Liver (tissue), 9 donors: ENCODE measurements around the gene LMBR1L. TPM values are rescaled to one million over a fixed set of nuclear protein-coding genes. Genes with fewer than 3 reads are reported as not detected.

Experiments
- DNase-seq: peaks from one replicate; pipeline ENCODE4 v3.0.0-alpha.2; 2017; ENCODE audit warnings: low spot score
- H3K27ac ChIP-seq, 2 donors: one replicate each; pipeline ENCODE4 v1.7.0; 2013; ENCODE audit warnings: inconsistent platforms in 2 of 2, low read length in 2 of 2, control low read depth in 1 of 2, low read depth in 1 of 2, mild to moderate bottlenecking in 1 of 2
- H3K27me3 ChIP-seq, 4 donors: one replicate each; pipeline versions ENCODE4 v1.6.1 to v1.7.0; 2013; ENCODE audit warnings: low read length in 3 of 4, inconsistent platforms in 1 of 4, mild to moderate bottlenecking in 1 of 4, moderate library complexity in 1 of 4; ENCODE audit not compliant: control insufficient read depth in 4 of 4, insufficient read depth in 4 of 4
- H3K36me3 ChIP-seq, 4 donors: one replicate each; pipeline versions ENCODE4 v1.6.1 to v1.7.0; 2013; ENCODE audit warnings: low read length in 3 of 4, mild to moderate bottlenecking in 3 of 4, low read depth in 1 of 4, moderate library complexity in 1 of 4; ENCODE audit not compliant: control insufficient read depth in 4 of 4, insufficient read depth in 3 of 4
- H3K4me1 ChIP-seq, 4 donors: one replicate each; pipeline versions ENCODE4 v1.6.1 to v1.7.0; 2013; ENCODE audit warnings: low read length in 3 of 4, mild to moderate bottlenecking in 3 of 4, moderate library complexity in 1 of 4; ENCODE audit not compliant: control insufficient read depth in 4 of 4, insufficient read depth in 4 of 4
- H3K4me3 ChIP-seq, 3 donors: one replicate each; pipeline versions ENCODE4 v1.6.1 to v1.7.0; 2013; ENCODE audit warnings: low read length in 3 of 3, control low read depth in 1 of 3, low read depth in 1 of 3, mild to moderate bottlenecking in 1 of 3
- H3K9ac ChIP-seq, 2 donors: one replicate each; pipeline ENCODE4 v1.7.0; 2013; ENCODE audit warnings: low read length in 2 of 2, mild to moderate bottlenecking in 2 of 2, moderate library complexity in 2 of 2, control low read depth in 1 of 2, low read depth in 1 of 2
- H3K9me3 ChIP-seq, 4 donors: one replicate each; pipeline versions ENCODE4 v1.6.1 to v1.7.0; 2013; ENCODE audit warnings: low read length in 3 of 4; ENCODE audit not compliant: control insufficient read depth in 4 of 4
- ATF3 ChIP-seq: IDR thresholded peaks from 2 replicates; pipeline ENCODE4 v1.6.1; 2016; ENCODE audit warnings: antibody characterized with exemption
- CTCF ChIP-seq: fragments of 150-350 bp; IDR thresholded peaks from 2 replicates; pipeline ENCODE4 v1.5.1; 2017; ENCODE audit warnings: improper control_type of control experiment, low read depth, low read length; ENCODE audit not compliant: missing input control
- EGR1 ChIP-seq, 2 donors: IDR thresholded peaks; 2 replicates each; pipeline ENCODE4 v1.6.1; 2016 to 2018; ENCODE audit warnings: antibody characterized with exemption in 2 of 2, low read depth in 2 of 2
- FOXA1 ChIP-seq: IDR thresholded peaks from 2 replicates; pipeline ENCODE4 v1.6.1; 2016; ENCODE audit warnings: antibody characterized with exemption
- FOXA2 ChIP-seq: IDR thresholded peaks from 2 replicates; pipeline ENCODE4 v1.6.1; 2016; ENCODE audit warnings: antibody characterized with exemption
- GABPA ChIP-seq, 2 donors: IDR thresholded peaks in 1 of 2; conservative IDR thresholded peaks in 1 of 2; 2 replicates each; pipeline ENCODE4 v1.6.1; 2016; ENCODE audit warnings: antibody characterized with exemption in 2 of 2, mild to moderate bottlenecking in 1 of 2, moderate library complexity in 1 of 2
- HNF4A ChIP-seq, 2 donors: conservative IDR thresholded peaks; 2 replicates each; pipeline ENCODE4 v1.6.1; 2016; ENCODE audit warnings: antibody characterized with exemption in 2 of 2, mild to moderate bottlenecking in 2 of 2
- HNF4G ChIP-seq: IDR thresholded peaks from 2 replicates; pipeline ENCODE4 v1.6.1; 2016; ENCODE audit warnings: antibody characterized with exemption
- JUND ChIP-seq, 2 donors: IDR thresholded peaks; 2 replicates each; pipeline ENCODE4 v1.6.1; 2016; ENCODE audit warnings: antibody characterized with exemption in 2 of 2
- MAX ChIP-seq: IDR thresholded peaks from 2 replicates; pipeline ENCODE4 v1.6.1; 2016; ENCODE audit warnings: antibody characterized with exemption
- NR2F2 ChIP-seq: IDR thresholded peaks from 2 replicates; pipeline ENCODE4 v1.6.1; 2016; ENCODE audit warnings: antibody characterized with exemption
- RAD21 ChIP-seq, 2 donors: IDR thresholded peaks; 2 replicates each; pipeline ENCODE4 v1.6.1; 2016; ENCODE audit warnings: antibody characterized with exemption in 2 of 2, mild to moderate bottlenecking in 2 of 2
- REST ChIP-seq: IDR thresholded peaks from 2 replicates; pipeline ENCODE4 v1.6.1; 2016; ENCODE audit warnings: antibody characterized with exemption, mild to moderate bottlenecking
- RXRA ChIP-seq, 2 donors: IDR thresholded peaks; 2 replicates each; pipeline ENCODE4 v1.6.1; 2017 to 2018; ENCODE audit warnings: antibody characterized with exemption in 2 of 2, mild to moderate bottlenecking in 1 of 2
- SP1 ChIP-seq: IDR thresholded peaks from 2 replicates; pipeline ENCODE4 v1.6.1; 2018; ENCODE audit warnings: antibody characterized with exemption, mild to moderate bottlenecking
- TAF1 ChIP-seq: conservative IDR thresholded peaks from 2 replicates; pipeline ENCODE4 v1.6.1; 2016; ENCODE audit warnings: antibody characterized with exemption, mild to moderate bottlenecking
- YY1 ChIP-seq: IDR thresholded peaks from 2 replicates; pipeline ENCODE4 v1.6.1; 2016; ENCODE audit warnings: antibody characterized with exemption, mild to moderate bottlenecking
- ZBTB33 ChIP-seq: IDR thresholded peaks from 2 replicates; pipeline ENCODE4 v1.6.1; 2016; ENCODE audit warnings: antibody characterized with exemption
- WGBS: extraction: QIAGEN DNeasy Blood & Tissue Kit; methylation state at CpG from one replicate; pipeline ENCODE4 v1.1.7; 2013; 5-methylcytosine and 5-hydroxymethylcytosine counted together
- polyA plus RNA-seq, 2 donors: library from polyadenylated mRNA; stranded (reverse) in 1 of 2; unstranded in 1 of 2; fragments of 200-250 nt in 1 of 2; fragments of >200 nt in 1 of 2; fragmentation: Nextera tagmentation in 1 of 2; extraction: Ambion mirVana in 1 of 2; gene quantifications; one replicate each; pipeline versions ENCODE4 v1.2.1 to v1.2.3, GENCODE V29; 2013 to 2015
- total RNA-seq, 2 donors: library from RNA; depleted of rRNA; stranded (reverse); fragments of >200 nt; gene quantifications; one replicate each; pipeline ENCODE4 v1.2.3, GENCODE V29; 2014
- donor health status: healthy.
- donor health status: healthy.
- donor health status: healthy.
- donor health status: healthy.
- donor health status: healthy.

LMBR1L gene
- total and polyA plus RNA-seq, 4 donors, result 9.3 to 23.7 (median 11.8) TPM

- Histone ChIP-seq H3K9me3 (no peaks in the 10 kb centered on the region), H3K9ac (peak overlapping the region; percentile 59 to 64), H3K36me3 (peaks cover 4 to 14% (median 9%) of the 10 kb centered on the region in 4 donors), H3K27ac (peak overlapping the region; percentile 48 to 99), H3K4me3 (peak overlapping the region in 2 of 3 donors; percentile 59 to 63), H3K4me1 (peaks cover 2 to 15% (median 7%) of the 10 kb centered on the region in 4 donors), H3K27me3 (no peaks in the 10 kb centered on the region)
- TF ChIP-seq FOXA1, result no peak
- TF ChIP-seq GABPA (IDR thresholded peaks at IDR 0.05 in 1 of 2, conservative IDR thresholded peaks at IDR 0.05 in 1 of 2), result peak in 1 of 2 donors; percentile 11
- WGBS, result 38% methylated on average over 9 of the region's 9 CpGs
- DNase-seq, result no peak
Observed at GRCh38 chr12:49131894-49132461, 21.3 kb upstream of the LMBR1L start.

GRCh38 chr12:49131051-49131893 lies 20.6 kb upstream of the LMBR1L start, which contains the start of gene TUBA1B:
Gene TUBA1B (minus strand): TSS chr12:49131395. CDS start chr12:49131300, 95 bp downstream.
- H3K27ac ChIP-seq, result peak within 1 kb of the TSS; percentile 97 to 99
- DNase-seq, result peak; percentile 92
- no peaks in the 10 kb centered on the region for H3K27me3 ChIP-seq
- TF ChIP-seq ZBTB33 (no peak), HNF4G (no peak), RXRA (IDR thresholded peaks at IDR 0.05) (no peak), EGR1 (IDR thresholded peaks at IDR 0.05; ENCODE audit: low read depth in 2 of 2) (no peak), JUND (IDR thresholded peaks at IDR 0.05) (no peak), MAX (no peak), YY1 (peak; percentile 35), HNF4A (conservative IDR thresholded peaks at IDR 0.05) (no peak), NR2F2 (no peak), RAD21 (IDR thresholded peaks at IDR 0.05) (no peak), GABPA (IDR thresholded peaks at IDR 0.05 in 1 of 2, conservative IDR thresholded peaks at IDR 0.05 in 1 of 2) (no peak), TAF1 (peak; percentile 89), REST (peak; percentile 86), SP1 (no peak), CTCF (no peak), FOXA1 (no peak), FOXA2 (no peak), ATF3 (no peak)
- peaks cover 4 to 14% (median 9%) of the 10 kb centered on the region in 4 donors for H3K36me3 ChIP-seq
- peaks cover 2 to 15% (median 7%) of the 10 kb centered on the region in 4 donors for H3K4me1 ChIP-seq
- WGBS, result under 1% methylated on average over 79 of the region's 79 CpGs
- H3K4me3 ChIP-seq, result peak within 1 kb of the TSS; percentile 63 to 95 (median 93)
- no peaks in the 10 kb centered on the region for H3K9me3 ChIP-seq
- peak within 1 kb of the TSS; percentile 79 to 91 for H3K9ac ChIP-seq
